H9 (cell line): ENCODE results near the gene SNX27. TPM values are rescaled to one million over a fixed set of nuclear protein-coding genes. Genes with fewer than 3 reads are reported as not detected.

Experiments used
- DNase-seq: peaks from one replicate; pipeline ENCODE4 v3.0.0-alpha.2; 2017
- H2AFZ ChIP-seq: one replicate; pipeline ENCODE4 v1.6.1; 2013; ENCODE audit warnings: mild to moderate bottlenecking, low read length, control low read depth, moderate library complexity
- H2AK5ac ChIP-seq: 2 replicates; pipeline ENCODE4 v1.6.1; 2013; ENCODE audit warnings: low read length, control low read depth, mixed read lengths; ENCODE audit not compliant: insufficient read length
- H2BK120ac ChIP-seq: one replicate; pipeline ENCODE4 v1.6.1; 2013; ENCODE audit warnings: low read depth, mild to moderate bottlenecking, low read length, control low read depth, inconsistent platforms; ENCODE audit not compliant: poor library complexity, severe bottlenecking
- H2BK12ac ChIP-seq: 2 replicates; pipeline ENCODE4 v1.6.1; 2013; ENCODE audit warnings: low read length, control low read depth, mixed read lengths, low read depth; ENCODE audit not compliant: insufficient read length
- H2BK15ac ChIP-seq: 2 replicates; pipeline ENCODE4 v1.6.1; 2013; ENCODE audit warnings: low read depth, low read length, control low read depth
- H2BK20ac ChIP-seq: one replicate; pipeline ENCODE4 v1.6.1; 2013; ENCODE audit warnings: low read depth, mild to moderate bottlenecking, low read length, control low read depth, inconsistent platforms; ENCODE audit not compliant: poor library complexity, severe bottlenecking
- H2BK5ac ChIP-seq: 2 replicates; pipeline ENCODE4 v1.6.1; 2013; ENCODE audit warnings: low read length, control low read depth, mixed read lengths; ENCODE audit not compliant: insufficient read length
- H3K14ac ChIP-seq: 2 replicates; pipeline ENCODE4 v1.6.1; 2013; ENCODE audit warnings: low read length, control low read depth; ENCODE audit not compliant: insufficient read depth
- H3K18ac ChIP-seq: 2 replicates; pipeline ENCODE4 v1.6.1; 2013; ENCODE audit warnings: low read depth, mild to moderate bottlenecking, mixed read lengths, low read length, control low read depth; ENCODE audit not compliant: insufficient read length
- H3K23ac ChIP-seq: 2 replicates; pipeline ENCODE4 v1.6.1; 2013; ENCODE audit warnings: low read length, control low read depth, mixed read lengths, low read depth; ENCODE audit not compliant: insufficient read length
- H3K23me2 ChIP-seq: 2 replicates; pipeline ENCODE4 v1.6.1; 2013; ENCODE audit warnings: low read depth, mild to moderate bottlenecking, mixed read lengths, low read length, control low read depth; ENCODE audit not compliant: insufficient read length, poor library complexity, severe bottlenecking
- H3K27ac ChIP-seq: 2 replicates; pipeline ENCODE4 v1.5.1; 2013; ENCODE audit warnings: low read length, control low read depth, mixed read lengths, low read depth; ENCODE audit not compliant: insufficient read length
- H3K27me3 ChIP-seq: 2 replicates; pipeline ENCODE4 v1.6.1; 2013; ENCODE audit warnings: low read length, control low read depth, inconsistent platforms; ENCODE audit not compliant: insufficient read depth
- H3K4ac ChIP-seq: 2 replicates; pipeline ENCODE4 v1.6.1; 2013; ENCODE audit warnings: low read depth, mild to moderate bottlenecking, control low read depth, inconsistent platforms, low read length, moderate library complexity
- H3K4me1 ChIP-seq: 2 replicates; pipeline ENCODE4 v1.6.1; 2013; ENCODE audit warnings: low read length, control low read depth, inconsistent platforms; ENCODE audit not compliant: insufficient read depth
- H3K4me2 ChIP-seq: 2 replicates; pipeline ENCODE4 v1.6.1; 2013; ENCODE audit warnings: low read length, control low read depth, mixed read lengths; ENCODE audit not compliant: insufficient read length, insufficient read depth
- H3K56ac ChIP-seq: 2 replicates; pipeline ENCODE4 v1.6.1; 2013; ENCODE audit warnings: low read depth, mild to moderate bottlenecking, mixed read lengths, low read length, control low read depth; ENCODE audit not compliant: insufficient read length
- H3K79me1 ChIP-seq: 2 replicates; pipeline ENCODE4 v1.6.1; 2013; ENCODE audit warnings: low read depth, mild to moderate bottlenecking, moderate library complexity, low read length, control low read depth, inconsistent platforms; ENCODE audit not compliant: insufficient read depth, poor library complexity, severe bottlenecking
- H3K79me2 ChIP-seq: 2 replicates; pipeline ENCODE4 v1.6.1; 2013; ENCODE audit warnings: low read length, control low read depth, inconsistent platforms; ENCODE audit not compliant: insufficient read depth
- H3K9ac ChIP-seq: 2 replicates; pipeline ENCODE4 v1.6.1; 2013; ENCODE audit warnings: low read length, control low read depth, mixed read lengths; ENCODE audit not compliant: insufficient read length; ENCODE audit errors: extremely low read depth
- H3K9me3 ChIP-seq: one replicate; pipeline ENCODE4 v1.6.1; 2013; ENCODE audit warnings: low read depth, low read length, inconsistent platforms; ENCODE audit not compliant: control insufficient read depth
- H3T11ph ChIP-seq: one replicate; pipeline ENCODE4 v1.6.1; 2013; ENCODE audit warnings: mild to moderate bottlenecking, low read length, control low read depth, inconsistent platforms
- H4K20me1 ChIP-seq: one replicate; pipeline ENCODE4 v1.6.1; 2013; ENCODE audit not compliant: control insufficient read depth, insufficient read length, insufficient read depth
- H4K5ac ChIP-seq: 2 replicates; pipeline ENCODE4 v1.6.1; 2013; ENCODE audit warnings: low read depth, mild to moderate bottlenecking, mixed read lengths, low read length, control low read depth; ENCODE audit not compliant: insufficient read length
- H4K8ac ChIP-seq: replicated peaks from 2 replicates; pipeline ENCODE4 v1.6.1; 2013; ENCODE audit warnings: low read length, control low read depth, mixed read lengths, low read depth; ENCODE audit not compliant: insufficient read length
- H4K91ac ChIP-seq: 2 replicates; pipeline ENCODE4 v1.6.1; 2013; ENCODE audit warnings: low read depth, mild to moderate bottlenecking, moderate library complexity, mixed read lengths, low read length, control low read depth; ENCODE audit not compliant: insufficient read length
- H3K27ac Mint-ChIP-seq, 3 experiments: 2 replicates in 2 of 3; 3 replicates in 1 of 3; pipeline ENCODE4 v1.8.0; 2020 to 2021; ENCODE audit warnings: mixed read lengths in 3 of 3, mild to moderate bottlenecking in 1 of 3, moderate library complexity in 1 of 3
- H3K27me3 Mint-ChIP-seq: 2 replicates; pipeline ENCODE4 v1.8.0; 2021; ENCODE audit warnings: low read depth, mild to moderate bottlenecking, moderate library complexity, mixed read lengths
- H3K36me3 Mint-ChIP-seq, 3 experiments: 2 replicates in 2 of 3; 3 replicates in 1 of 3; pipeline ENCODE4 v1.8.0; 2020 to 2021; ENCODE audit warnings: low read depth in 3 of 3, mixed read lengths in 3 of 3; ENCODE audit not compliant: insufficient read depth in 1 of 3
- H3K4me1 Mint-ChIP-seq, 2 experiments: 2 replicates each; pipeline ENCODE4 v1.8.0; 2020; ENCODE audit warnings: mixed read lengths in 2 of 2
- H3K4me3 Mint-ChIP-seq, 2 experiments: 2 replicates in 1 of 2; 3 replicates in 1 of 2; pipeline ENCODE4 v1.8.0; 2020 to 2021; ENCODE audit warnings: mild to moderate bottlenecking in 2 of 2, mixed read lengths in 2 of 2, moderate library complexity in 1 of 2
- H3K9me3 Mint-ChIP-seq, 2 experiments: 2 replicates in 1 of 2; 3 replicates in 1 of 2; pipeline ENCODE4 v1.8.0; 2020; ENCODE audit warnings: mild to moderate bottlenecking in 2 of 2, mixed read lengths in 2 of 2, moderate library complexity in 1 of 2
- CTCF ChIP-seq: fragments of 200-600 bp; sonication (generic); conservative IDR thresholded peaks from 3 replicates; pipeline ENCODE4 v1.8.0; 2021; ENCODE audit warnings: antibody characterized with exemption, mild to moderate bottlenecking
- WGBS: extraction: QIAGEN DNeasy Blood & Tissue Kit; methylation state at CpG from one replicate; pipeline ENCODE4 v1.1.7; 2013; ENCODE audit warnings: missing lambda C conversion rate, low lambda C conversion rate, mixed read lengths; ENCODE audit not compliant: insufficient read length; ENCODE audit errors: extremely low coverage; 5-methylcytosine and 5-hydroxymethylcytosine counted together
- total RNA-seq: library from RNA; stranded (reverse); gene quantifications from 2 replicates; pipeline ENCODE4 v1.2.1, GENCODE V29; 2021

Gene SNX27
- total RNA-seq, 1 experiment from 2014 or later = 48.9 TPM

DNA sequence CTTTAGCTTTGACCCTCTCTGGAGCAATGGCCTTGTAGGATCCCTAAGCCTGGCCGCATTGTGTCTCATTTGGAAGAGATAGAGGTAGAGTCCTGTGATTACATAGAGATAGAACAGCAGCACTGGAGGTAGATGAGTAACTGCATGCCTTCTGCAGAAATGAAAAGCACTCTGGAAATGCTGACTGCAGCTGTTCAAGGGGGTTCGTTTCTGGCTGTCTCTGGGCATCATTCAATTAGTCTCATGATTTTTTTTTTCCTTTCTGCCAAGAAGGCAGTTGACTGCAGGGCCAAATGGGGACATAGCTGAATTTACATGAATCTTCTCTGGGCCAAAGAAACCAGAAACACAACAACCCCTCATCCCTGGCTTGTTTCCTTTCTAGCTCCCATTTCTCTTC lies 28.1 kb upstream of the SNX27 start:
- no peaks in the 10 kb centered on the region for H3K9me3 Mint-ChIP-seq
- no peak overlapping the region for H3K23ac ChIP-seq
- no peak overlapping the region for H2BK15ac ChIP-seq
- DNase-seq = no peak
- H2BK120ac ChIP-seq = no peak overlapping the region
- H3K79me1 ChIP-seq = no peaks in the 10 kb centered on the region
- no peak overlapping the region for H3T11ph ChIP-seq
- no peaks in the 10 kb centered on the region for H3K27me3 Mint-ChIP-seq
- H2BK5ac ChIP-seq = no peak overlapping the region
- H3K27me3 ChIP-seq = no peaks in the 10 kb centered on the region
- H3K4me1 ChIP-seq = no peaks in the 10 kb centered on the region
- no peak overlapping the region for H4K8ac ChIP-seq
- no peak overlapping the region for H3K18ac ChIP-seq
- H3K9ac ChIP-seq = no peak overlapping the region
- no peaks in the 10 kb centered on the region for H3K79me2 ChIP-seq
- no peak for TF ChIP-seq CTCF
- H3K36me3 Mint-ChIP-seq = peaks cover 2 to 29% (median 8%) of the 10 kb centered on the region in 3 experiments; a peak in 6 of 7 replicates
- H4K91ac ChIP-seq = no peak overlapping the region
- H2AFZ ChIP-seq = no peak overlapping the region
- H3K4me2 ChIP-seq = no peak overlapping the region
- no peak overlapping the region for H3K4ac ChIP-seq
- no peak overlapping the region for H3K27ac ChIP-seq
- no peak overlapping the region for H4K5ac ChIP-seq
- H3K23me2 ChIP-seq = no peaks in the 10 kb centered on the region
- peaks cover 5 to 10% of the 10 kb centered on the region in 2 experiments for H3K4me1 Mint-ChIP-seq
- no peak overlapping the region for H2AK5ac ChIP-seq
- H2BK20ac ChIP-seq = no peak overlapping the region
- H3K9me3 ChIP-seq = no peaks in the 10 kb centered on the region
- H4K20me1 ChIP-seq = no peaks in the 10 kb centered on the region
- H3K56ac ChIP-seq = no peak overlapping the region
- WGBS = no CpG with 5 or more reads among the region's 2 CpGs
- peak overlapping the region; percentile 12 to 72 (median 44); a peak in 3 of 7 replicates for H3K27ac Mint-ChIP-seq
- no peak overlapping the region for H2BK12ac ChIP-seq
- no peak overlapping the region for H3K4me3 Mint-ChIP-seq
- no peak overlapping the region for H3K14ac ChIP-seq
